ENCODE data around the gene EXOC3.
"Not testable (repeated sequence)": the region's sequence is repeated elsewhere in the genome, so short reads cannot be mapped to it uniquely, and the experiment has no call there.

Gene EXOC3

DNA sequence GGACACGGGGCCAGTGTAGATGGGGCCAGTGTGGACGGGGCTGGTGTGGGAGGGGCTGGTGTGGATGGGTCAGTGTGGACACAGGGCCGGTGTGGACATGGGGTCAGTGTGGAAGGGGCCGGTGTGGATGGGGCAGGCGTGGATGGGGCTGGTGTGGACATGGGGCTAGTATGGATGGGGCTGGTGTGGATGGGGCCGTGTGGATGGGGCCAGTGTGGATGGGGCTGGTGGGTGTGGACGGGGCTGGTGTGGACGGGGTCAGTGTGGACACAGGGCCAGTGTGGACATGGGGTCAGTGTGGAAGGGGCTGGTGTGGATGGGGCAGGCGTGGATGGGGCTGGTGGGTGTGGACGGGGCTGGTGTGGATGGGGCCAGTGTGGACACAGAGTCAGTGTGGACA is 57.5 kb downstream of the EXOC3 start:
- no peak for DNase-seq (ENCODE audit: low read depth in 1 of 2, low spot score in 1 of 2)

DNA sequence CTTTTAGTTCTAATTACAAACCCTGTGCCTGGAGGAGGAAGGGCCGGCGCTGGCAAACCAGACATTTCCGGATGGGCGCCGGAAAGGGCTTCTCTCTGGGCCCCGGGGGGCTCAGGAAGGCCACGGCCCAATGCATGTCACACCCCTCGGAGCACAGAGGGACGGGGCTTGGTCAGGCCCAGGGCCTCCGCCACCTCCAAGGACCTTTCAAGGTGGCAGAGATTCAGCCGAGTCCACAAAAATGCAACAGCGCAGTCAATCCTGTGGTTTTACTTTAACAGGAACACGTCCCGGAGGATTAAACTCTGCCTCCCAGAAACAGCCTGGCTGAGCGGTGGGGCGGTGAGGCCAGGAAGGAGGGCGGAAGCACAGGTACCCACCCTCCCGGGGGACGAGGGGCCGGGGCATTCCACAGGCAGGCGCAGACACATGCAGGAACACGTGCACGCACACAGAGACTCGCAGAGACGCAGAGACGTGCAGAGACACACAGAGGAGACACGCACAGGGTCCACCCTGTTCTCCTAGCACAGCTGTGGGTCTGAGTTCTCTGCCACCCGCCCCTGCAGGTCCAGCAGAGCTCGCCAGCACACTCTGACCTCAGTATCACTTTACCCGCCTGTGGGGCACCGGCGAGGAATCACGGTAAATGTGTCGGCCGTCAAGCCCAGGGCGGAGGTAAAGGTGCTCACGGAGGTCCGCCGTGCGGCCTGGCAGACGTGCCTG is 58.3 kb downstream of the EXOC3 start:
- DNase-seq (ENCODE audit: low read depth in 1 of 2, low spot score in 1 of 2): no peak

DNA sequence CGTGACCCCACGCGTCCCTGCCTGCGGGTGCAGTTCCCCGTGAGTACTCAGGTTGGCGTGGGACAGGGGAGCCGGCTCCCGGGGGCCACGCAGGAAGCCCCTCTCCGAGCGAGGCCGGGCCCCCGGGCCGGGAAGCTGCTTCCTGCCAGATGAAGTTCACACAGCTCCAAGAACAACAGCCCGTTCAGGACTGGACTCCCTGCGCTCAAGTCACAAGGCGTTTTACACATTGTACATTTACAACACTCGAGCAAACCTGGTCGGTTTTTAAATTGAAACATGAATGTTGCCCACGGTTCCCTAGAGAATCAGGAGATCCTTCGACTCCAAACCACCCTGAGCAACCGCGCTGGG is 58.8 kb downstream of the EXOC3 start:
- DNase-seq (ENCODE audit: low read depth in 1 of 2, low spot score in 1 of 2): no peak

DNA sequence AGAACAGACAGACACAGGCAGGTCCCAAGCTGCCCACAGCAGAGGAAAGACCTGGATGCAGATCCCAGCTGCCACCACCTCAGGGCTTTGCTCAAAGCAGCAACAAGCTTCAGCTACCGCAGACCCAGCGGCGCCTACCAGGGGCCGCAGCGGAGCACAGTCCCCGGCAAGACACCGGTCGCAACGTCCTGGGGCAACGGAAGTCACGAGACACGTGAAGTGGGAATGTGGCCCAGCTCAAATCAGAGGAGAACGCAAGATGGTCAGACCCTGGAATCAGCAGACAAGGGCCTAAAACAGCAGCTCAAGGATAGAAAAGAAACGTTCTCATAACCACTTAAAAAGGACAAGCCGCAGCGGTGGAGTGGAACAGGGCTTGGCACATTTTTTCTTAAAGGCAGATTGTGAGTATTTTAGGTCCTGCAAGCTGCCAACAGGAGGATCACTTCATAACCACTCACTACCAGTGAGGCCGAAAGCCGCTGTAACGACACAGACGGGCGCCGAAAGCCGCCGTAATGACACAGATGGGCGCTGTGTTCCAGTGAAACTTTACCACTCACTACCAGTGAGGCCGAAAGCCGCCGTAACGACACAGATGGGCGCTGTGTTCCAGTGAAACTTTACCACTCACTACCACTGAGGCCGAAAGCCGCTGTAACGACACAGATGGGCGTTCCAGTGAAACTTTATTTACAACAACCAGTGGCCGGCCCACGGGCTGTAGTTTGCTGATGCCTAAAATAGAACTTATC is 59.5 kb downstream of the EXOC3 start:
- no peak for DNase-seq (ENCODE audit: low read depth in 1 of 2, low spot score in 1 of 2)

DNA sequence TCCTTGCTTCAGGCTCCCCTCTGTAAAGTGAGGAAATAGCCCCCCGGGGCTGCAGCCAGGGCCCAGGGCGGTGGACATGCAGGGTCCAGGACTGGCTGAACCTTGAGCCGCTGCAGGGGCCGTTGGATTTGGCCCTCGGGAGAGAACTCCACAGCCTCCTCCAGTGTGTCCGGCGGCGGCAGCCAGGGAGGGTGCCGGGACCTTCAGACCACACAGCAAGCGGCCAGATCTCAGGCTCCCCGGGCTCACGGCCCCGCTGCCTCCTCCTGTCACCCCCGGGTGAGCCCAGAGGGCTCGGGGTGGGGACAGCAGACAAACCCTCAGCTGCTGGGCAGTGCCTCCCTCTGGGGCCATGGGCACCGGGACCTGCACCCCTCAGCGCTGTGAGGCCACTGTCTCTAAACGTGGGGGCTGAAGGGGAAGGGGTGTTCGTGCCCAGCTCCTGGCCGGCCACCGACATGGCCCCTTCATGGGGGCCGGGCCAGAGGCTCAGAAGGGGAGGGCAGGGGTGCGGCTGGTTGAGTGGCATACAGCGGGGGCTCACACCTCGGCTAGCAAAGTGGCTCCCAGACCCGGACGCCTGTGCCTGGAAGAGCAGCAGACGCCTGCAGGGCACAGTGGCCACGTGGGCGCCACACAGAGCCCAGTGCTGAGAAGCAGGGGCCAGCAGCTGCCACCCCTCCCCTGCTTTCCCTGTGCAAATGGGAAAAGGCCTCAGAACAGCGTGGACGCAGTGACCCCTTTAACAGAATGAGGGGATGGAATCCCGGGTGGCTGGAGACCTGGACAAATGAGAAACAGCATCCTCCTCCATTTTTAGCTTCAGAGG is 61.6 kb downstream of the EXOC3 start:
- DNase-seq (ENCODE audit: low read depth in 1 of 2, low spot score in 1 of 2): no peak

DNA sequence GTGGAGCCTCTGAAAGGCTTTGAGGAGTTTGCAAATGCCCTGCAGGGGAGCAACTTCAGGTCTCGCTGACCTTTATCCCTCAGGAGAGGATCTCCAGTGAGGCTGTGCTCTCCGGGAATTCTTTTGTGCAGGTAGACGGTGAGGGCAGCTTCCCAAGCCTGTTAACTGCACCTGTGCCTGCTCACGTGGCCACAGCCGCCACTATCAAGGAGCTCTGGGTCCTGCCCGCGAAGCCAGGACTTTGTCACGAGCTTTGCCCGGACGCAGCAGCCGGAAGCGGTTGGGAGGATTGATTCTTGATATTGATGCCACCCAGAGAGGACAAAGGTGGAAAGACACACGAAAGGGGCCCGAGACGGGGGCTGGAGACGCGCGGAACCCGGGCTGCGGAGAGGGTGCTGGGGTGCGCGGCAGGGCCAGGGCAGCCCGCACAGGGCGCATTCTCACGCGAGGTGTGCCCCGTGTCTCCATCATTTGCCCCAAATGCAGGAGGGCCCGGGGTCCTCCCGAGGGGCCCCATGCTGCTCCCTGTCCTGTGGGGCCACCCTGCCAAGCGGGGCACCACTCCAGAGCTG is 63.1 kb downstream of the EXOC3 start:
- DNase-seq (ENCODE audit: low read depth in 1 of 2, low spot score in 1 of 2): no peak

DNA sequence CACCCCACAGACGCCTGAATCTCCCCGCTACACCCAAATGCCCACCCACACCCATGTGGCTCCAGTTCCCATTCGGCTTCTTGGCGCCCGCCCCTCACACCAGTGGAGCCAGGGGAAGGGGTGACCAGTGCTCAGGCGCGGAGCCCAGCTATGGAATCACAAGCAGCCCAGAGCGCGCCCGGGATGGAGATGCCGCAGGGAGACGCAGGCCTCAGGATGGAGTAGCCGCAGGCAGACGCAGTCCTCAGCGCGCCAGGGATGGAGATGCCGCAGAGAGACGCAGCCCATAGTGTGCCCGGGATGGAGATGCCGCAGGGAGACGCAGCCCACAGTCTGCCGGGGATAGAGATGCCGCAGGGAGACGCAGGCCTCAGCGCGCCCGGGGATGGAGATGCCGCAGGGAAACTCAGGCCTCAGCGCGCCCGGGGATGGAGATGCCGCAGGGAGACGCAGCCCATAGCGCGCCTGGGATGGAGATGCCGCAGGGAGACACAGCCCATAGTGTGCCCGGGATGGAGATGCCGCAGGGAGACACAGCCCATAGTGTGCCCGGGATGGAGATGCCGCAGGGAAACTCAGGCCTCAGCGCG is 65.1 kb downstream of the EXOC3 start:
- DNase-seq (ENCODE audit: low read depth in 1 of 2, low spot score in 1 of 2): not testable (repeated sequence)

DNA sequence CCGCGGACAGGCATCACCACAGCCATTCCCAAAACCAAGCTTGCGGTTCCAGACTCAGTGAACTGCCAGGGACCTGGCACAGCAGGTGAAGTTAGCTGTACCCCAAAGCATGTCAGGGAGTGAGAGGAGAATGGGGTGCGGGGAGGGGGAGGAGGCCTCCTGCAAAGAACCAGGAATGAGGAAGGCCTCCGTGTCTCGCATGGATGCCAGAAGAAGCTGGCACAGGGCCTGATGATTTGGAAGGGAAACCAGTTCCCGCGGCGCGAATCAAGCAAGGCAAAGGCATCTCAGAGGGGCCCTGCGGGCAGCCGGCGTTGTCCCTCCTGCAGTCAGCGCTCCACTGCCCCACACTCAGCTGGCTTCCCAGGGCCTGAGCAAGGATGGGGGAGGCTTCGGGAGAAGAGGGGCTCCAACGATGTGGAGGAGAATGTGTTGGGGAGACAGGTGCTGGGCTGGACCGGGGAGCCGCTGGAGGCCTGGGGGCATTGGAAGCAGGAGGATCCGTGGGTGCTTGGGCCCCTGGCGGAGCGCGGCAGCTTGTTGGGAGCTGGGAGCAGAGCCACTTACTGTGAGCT is 66.7 kb downstream of the EXOC3 start:
- DNase-seq (ENCODE audit: low read depth in 1 of 2, low spot score in 1 of 2): no peak

DNA sequence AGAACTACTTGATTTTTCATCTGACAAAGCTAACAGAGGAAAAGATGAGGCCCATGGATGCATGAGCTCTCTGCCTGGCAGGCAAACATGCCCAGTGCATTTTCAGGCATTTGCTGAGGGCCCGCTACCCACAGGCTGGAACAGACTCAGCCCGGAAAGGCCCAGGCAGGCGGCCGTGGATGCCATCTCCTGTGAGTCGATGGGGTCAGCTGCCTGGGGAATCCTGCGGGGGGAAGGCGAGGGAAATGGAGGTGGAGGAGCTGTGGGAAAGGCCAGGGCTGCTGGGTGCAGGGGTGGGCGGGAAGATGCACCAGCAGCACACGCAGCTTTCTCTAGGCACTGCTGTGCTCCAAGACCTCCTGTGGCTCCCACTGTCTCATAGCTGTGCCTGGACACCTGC is 67.5 kb downstream of the EXOC3 start:
- no peak for DNase-seq (ENCODE audit: low read depth in 1 of 2, low spot score in 1 of 2)

DNA sequence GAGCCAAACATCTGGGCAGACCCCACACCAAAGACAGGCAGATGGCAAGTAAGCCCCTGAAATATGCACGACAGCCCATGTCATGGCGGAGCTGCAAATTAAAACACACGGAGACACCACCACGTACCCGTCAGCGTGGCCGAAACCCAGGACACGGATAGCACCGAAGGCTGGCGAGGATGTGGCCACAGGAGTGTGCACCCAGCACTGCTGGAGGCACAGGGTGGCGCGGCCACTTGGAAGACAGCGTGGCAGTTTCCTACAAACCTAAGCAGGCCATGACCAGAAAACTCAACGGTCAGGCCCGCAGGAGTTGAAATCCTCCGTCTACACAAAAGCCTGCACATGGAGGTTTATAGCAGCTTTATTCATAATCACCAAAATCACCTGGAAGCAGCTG is 68.5 kb downstream of the EXOC3 start:
- no peak for DNase-seq (ENCODE audit: low read depth in 1 of 2, low spot score in 1 of 2)

DNA sequence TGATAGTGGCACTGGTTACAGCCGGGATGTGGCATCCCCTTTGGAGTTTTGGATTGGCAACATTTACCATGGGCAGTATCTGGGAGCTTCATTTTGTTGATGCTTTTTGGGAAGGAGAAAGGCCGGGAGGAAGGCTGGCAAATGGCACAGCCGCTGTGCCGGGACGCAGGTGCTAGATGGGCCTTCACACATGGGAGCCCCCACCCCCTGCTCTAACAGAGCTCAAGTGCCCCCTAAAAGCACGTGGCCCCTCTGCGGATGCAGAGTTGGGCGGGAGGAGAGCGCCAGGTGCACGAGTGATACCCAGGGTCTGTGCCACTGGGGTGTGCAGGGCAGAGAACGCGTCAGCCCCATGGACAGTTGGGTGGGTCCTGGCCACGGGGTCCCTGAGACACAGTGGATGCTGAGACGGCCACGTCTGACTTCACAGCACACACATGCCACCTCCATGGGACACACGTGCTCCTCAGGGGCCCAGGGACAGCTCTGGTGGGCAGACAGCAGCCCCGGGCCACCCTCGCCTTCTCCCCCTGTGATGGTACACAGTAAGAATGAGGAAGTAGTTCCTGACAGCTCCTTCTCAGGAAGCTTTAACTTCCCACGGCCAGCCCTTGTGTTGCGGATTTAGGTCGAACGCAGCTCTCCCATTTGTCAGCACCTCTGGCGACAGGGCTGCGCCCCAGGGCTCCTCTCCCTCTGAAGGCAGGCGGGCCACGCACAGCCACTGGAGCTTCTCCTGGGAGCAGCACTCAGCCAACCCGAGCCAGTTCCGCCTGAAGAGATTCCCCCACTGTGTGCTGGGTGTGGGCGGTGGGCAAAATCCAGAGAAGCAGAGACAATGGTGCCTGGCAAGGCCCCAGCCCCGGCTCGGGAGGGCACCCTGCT is 70.5 kb downstream of the EXOC3 start:
- no peak for DNase-seq (ENCODE audit: low read depth in 1 of 2, low spot score in 1 of 2)

DNA sequence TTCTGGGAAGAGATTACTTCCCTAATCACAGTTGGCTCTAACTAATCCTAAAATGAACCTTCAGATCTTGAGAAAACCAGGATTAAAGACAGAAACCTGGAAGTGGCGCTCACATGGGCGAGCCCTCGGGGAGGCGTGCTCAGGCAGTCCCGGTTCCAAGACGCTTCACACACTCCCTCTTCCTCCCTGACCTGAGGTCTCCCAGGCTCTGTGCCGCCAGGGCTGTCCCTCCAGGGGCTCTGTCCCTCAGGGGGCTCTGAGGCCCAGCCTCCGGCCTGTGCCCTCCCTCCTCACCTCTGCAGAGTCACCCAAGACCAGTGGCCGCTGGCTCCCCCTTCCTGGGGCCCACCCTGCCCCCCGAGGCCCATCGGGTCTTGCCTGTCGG is 71.1 kb downstream of the EXOC3 start:
- no peak for DNase-seq (ENCODE audit: low read depth in 1 of 2, low spot score in 1 of 2)

DNA sequence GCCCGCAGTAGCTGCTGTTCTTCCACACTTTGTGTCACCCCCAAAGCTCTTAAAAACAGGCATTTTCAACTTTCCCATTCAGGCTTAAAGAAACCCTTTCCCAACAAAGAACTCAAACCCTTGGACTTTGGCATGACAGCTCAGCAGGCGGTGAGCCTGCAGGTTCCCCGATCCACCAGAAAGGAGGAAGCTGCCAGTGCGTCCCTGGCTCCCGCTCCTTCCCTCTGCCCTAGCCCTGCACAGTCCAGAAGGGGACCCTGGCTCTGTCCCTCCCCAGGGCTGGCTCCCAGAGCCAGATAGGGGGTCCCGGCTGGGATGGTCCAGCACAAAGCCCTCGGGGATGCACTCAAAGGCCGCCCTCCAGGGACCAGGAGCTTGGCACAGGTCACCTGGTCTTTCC is 71.7 kb downstream of the EXOC3 start:
- DNase-seq (ENCODE audit: low read depth in 1 of 2, low spot score in 1 of 2): no peak

DNA sequence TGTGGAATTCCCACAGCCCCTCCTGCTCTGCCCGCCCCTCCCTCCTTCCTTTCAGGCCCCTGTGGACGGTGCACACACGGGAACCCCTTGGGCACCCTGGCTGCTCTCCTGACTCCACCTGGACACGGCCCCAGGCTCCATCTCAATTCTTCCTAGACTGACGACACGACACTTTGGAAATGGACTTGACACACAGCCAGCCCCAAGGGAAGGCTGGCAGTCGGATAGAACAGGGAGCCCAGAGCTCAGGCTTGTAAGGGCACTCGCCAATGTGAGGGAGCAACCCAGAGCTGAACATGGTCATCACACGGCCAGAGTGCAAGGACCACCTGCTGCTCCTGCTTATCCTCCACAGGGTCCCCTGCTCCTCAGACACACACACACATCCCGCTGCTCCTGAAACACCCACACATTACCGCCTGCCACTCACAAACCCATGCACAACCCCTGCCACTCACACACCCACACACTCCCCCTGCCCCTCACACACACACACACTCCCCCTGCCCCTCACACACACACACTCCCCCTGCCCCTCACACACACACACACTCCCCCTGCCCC is 72.4 kb downstream of the EXOC3 start:
- DNase-seq (ENCODE audit: low read depth in 1 of 2, low spot score in 1 of 2): no peak

DNA sequence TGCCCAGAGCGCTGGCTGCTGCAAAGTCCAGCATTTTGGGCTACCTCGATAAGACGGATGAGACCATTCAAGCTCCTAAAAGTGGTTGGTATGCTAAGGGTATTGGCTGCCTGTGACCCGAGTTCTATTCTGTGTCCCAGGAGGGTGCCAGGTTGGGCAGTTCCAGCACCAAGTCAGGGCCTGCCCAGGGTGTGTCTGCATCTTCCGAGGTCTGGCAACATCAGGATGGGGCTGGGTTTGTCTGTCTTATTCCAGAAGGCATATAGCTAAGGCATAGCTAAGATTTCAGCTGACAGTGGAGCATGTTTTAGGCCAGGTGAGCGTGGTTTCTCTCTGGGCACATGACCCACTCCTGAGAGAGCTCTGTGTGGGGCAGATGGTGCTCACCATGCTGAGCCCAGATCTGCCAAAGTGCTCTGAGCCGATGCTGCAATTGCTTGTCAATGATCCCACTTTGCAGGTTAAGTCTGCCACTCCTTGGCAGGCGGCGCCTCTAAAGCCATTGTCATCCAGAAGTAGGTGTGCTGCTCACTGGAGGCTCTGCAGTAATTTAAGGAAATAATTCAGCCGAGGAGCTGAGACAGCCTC is 73.5 kb downstream of the EXOC3 start:
- DNase-seq (ENCODE audit: low read depth in 1 of 2, low spot score in 1 of 2): no peak
